Measurements from ENCODE around the gene ZNF318. TPM values are rescaled to one million over a fixed set of nuclear protein-coding genes. Genes with fewer than 3 reads are reported as not detected.

ZNF318 gene
- total and polyA plus RNA-seq, 10 donors: 8.6 to 56.9 (median 33.1) TPM

DNA sequence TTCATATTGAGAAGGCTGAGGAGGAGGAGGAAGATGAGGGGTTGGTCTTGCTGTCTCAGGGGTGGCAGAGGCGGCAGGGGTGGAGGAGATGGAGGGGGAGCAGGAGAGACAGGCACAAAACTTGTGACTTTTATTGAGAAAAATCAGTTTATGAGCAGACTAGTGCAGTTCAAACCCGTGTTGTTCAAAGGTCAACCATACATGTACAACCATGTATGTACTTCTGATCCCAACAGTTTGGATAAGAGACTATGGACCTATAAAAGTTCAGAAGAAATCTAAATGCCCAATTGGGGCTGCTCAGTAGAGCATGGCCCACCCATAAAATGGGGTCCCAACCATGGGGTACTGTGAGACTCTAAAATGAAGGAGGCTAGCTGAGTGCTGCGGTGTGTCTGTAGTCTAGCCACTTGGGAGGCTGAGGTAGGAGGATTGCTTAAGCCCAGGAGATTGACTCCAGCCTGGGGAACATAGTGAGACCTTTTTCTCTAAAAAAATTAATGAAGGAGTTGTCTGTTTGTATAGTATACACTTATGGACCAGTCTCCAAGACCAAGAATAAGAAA lies 79.0 kb downstream of the ZNF318 start:
- Histone ChIP-seq H3K27me3 (replicated peaks in 1 of 7) (peaks cover 0 to 20% (median 7%) of the 10 kb centered on the region in 7 donors), H3K27ac (no peak overlapping the region), H3K4me1 (peaks cover 0 to 6% (median 2%) of the 10 kb centered on the region in 6 donors), H3K9me3 (no peaks in the 10 kb centered on the region), H3K36me3 (no peaks in the 10 kb centered on the region), H3K4me3 (no peak overlapping the region)
- intact Hi-C loops (cut with DNase I; ENCODE audit: low total_unique reads): no loop called here
- WGBS, 5 donors: 69 to 90% (median 77%) methylated on average over 3 of the region's 3 CpGs
- peak; percentile 4 for DNase-seq
- TF ChIP-seq POLR2A (IDR thresholded peaks at IDR 0.05) (no peak), CTCF (IDR thresholded peaks at IDR 0.05 in 8 of 11, conservative IDR thresholded peaks at IDR 0.05 in 3 of 11) (no peak), POLR2AphosphoS5 (IDR thresholded peaks at IDR 0.05) (no peak)

- intact Hi-C loops (cut with DNase I; ENCODE audit: low total_unique reads): no loop called here
- peak; percentile 42 for DNase-seq
- TF ChIP-seq CTCF (IDR thresholded peaks at IDR 0.05 in 8 of 11, conservative IDR thresholded peaks at IDR 0.05 in 3 of 11) (no peak), POLR2AphosphoS5 (IDR thresholded peaks at IDR 0.05) (no peak), POLR2A (IDR thresholded peaks at IDR 0.05) (no peak)
- Histone ChIP-seq H3K4me3 (no peak overlapping the region), H3K4me1 (peaks cover 0 to 16% (median 5%) of the 10 kb centered on the region in 6 donors), H3K36me3 (no peaks in the 10 kb centered on the region), H3K9me3 (no peaks in the 10 kb centered on the region), H3K27ac (no peak overlapping the region), H3K27me3 (replicated peaks in 1 of 7) (peaks cover 0 to 45% (median 29%) of the 10 kb centered on the region in 7 donors)
- 65 to 77% (median 73%) methylated on average over 7 of the region's 7 CpGs for WGBS, 5 donors
These were observed 81.4 kb downstream of the ZNF318 start for GRCh38 chr6:43287717-43288679.

DNA sequence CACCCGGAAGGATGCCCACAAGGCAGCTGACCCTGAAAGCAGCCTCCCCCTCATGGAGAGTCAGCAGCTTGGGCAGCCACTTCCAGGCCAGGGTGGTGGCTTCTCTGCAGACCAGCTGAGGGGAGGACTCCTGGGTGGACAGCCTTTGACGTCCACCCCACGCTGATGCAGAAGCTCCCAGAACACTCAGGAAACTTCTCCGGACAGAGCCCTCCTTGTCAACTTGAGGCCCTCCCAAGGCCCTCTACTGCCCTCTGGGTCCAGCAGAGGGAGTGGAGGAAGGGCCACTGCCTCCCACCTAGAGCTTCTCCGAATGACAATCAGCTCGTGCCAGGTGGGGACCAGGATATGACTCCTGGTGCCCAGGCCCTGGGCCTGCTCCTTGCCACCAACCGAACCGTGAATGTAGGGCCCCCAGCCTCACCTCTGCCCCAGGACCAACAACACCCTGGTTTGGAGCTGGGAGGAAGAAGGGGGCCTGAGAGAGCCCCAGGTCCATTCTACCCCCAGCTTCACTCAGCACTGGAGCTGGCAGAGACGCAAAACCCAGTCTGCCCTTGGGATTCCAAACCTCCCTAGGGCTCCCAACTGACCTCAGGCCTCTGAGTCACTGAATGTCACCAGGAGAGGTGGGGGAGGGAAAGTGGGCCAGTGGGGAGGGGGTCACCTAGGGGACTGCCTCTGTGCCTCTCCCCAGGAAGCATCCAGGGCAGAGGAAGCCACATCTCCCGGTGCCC lies 82.3 kb downstream of the ZNF318 start:
- Histone ChIP-seq H3K27ac (no peak overlapping the region), H3K36me3 (no peaks in the 10 kb centered on the region), H3K4me1 (peaks cover 0 to 16% (median 5%) of the 10 kb centered on the region in 6 donors), H3K27me3 (replicated peaks in 1 of 7) (peaks cover 0 to 48% (median 29%) of the 10 kb centered on the region in 7 donors), H3K4me3 (no peak overlapping the region), H3K9me3 (no peaks in the 10 kb centered on the region)
- DNase-seq: peak; percentile 23
- intact Hi-C loops (cut with DNase I; ENCODE audit: low total_unique reads): no loop called here
- peak in 2 of 11 experiments; percentile 8 to 24 for TF ChIP-seq CTCF (IDR thresholded peaks at IDR 0.05 in 8 of 11, conservative IDR thresholded peaks at IDR 0.05 in 3 of 11)
- no peak for TF ChIP-seq POLR2A (IDR thresholded peaks at IDR 0.05)
- TF ChIP-seq POLR2AphosphoS5 (IDR thresholded peaks at IDR 0.05): no peak
- 62 to 80% (median 68%) methylated on average over 6 to 10 of the region's 10 CpGs for WGBS, 5 donors

All from spleen (tissue), 11 donors.